GM12878 (cell line): ENCODE measurements around the gene MAP3K4. TPM values are rescaled to one million over a fixed set of nuclear protein-coding genes. Genes with fewer than 3 reads are reported as not detected.

Experiments used
- ATAC-seq: fragments of 200-7000 bp; cut with Tn5 transposase; 3 replicates; pipeline ENCODE4 v1.9.1; 2020; ENCODE audit warnings: mild to moderate bottlenecking, moderate library complexity
- BruUV-seq: library from RNA; stranded (reverse); fragments of 400-500 nt; replicated peaks from 2 replicates; lab custom pipeline; 2021; lab: Mats Ljungman, UMichigan
- CTCF ChIA-PET: fragments of 300-600 bp; sonication (Branson Sonifier 250); formaldehyde crosslinking; extraction: SDS; loops from one replicate; lab custom pipeline; 2021; ENCODE audit warnings: inconsistent platforms; lab: Yijun Ruan, JAX
- POLR2A ChIA-PET: fragments of 350-600 bp; formaldehyde crosslinking; extraction: SDS; loops from one replicate; lab custom pipeline; 2021; ENCODE audit warnings: inconsistent platforms; lab: Charles Lee
- RAD21 ChIA-PET: fragments of 300-600 bp; sonication (Branson Sonifier 250); formaldehyde crosslinking; loops from one replicate; lab custom pipeline; 2023; ENCODE audit warnings: antibody characterized with exemption; ENCODE audit not compliant: unreplicated experiment; lab: Charles Lee
- SMC1A ChIA-PET: fragments of 300-600 bp; sonication (Branson Sonifier 250); formaldehyde crosslinking; loops from one replicate; lab custom pipeline; 2023; ENCODE audit not compliant: unreplicated experiment, uncharacterized antibody; lab: Charles Lee
- DNase-seq: peaks from one replicate; pipeline ENCODE4 v3.0.0-alpha.2; 2011; ENCODE audit warnings: low read depth, low spot score
- FAIRE-seq: peaks from 3 replicates; lab custom pipeline; 2011; peaks lifted over from hg19 to GRCh38; lab: Jason Lieb, UNC
- H2AFZ ChIP-seq: 2 replicates; pipeline ENCODE4 v1.6.0; 2011; ENCODE audit warnings: low read depth, low read length, control low read depth; ENCODE audit not compliant: control insufficient read depth
- H3K27ac ChIP-seq: 2 replicates; pipeline ENCODE4 v1.5.1; 2011; ENCODE audit warnings: control low read depth; ENCODE audit not compliant: control insufficient read depth, insufficient read depth
- H3K27me3 ChIP-seq, 2 experiments: replicated peaks in 1 of 2; 2 replicates each; pipeline versions ENCODE4 v1.6.0 to v1.6.1; 2011; ENCODE audit warnings: low read length in 1 of 2; ENCODE audit not compliant: control insufficient read depth in 2 of 2, insufficient read depth in 2 of 2
- H3K36me3 ChIP-seq, 2 experiments: 2 replicates each; pipeline ENCODE4 v1.5.1; 2011; ENCODE audit warnings: low read length in 1 of 2; ENCODE audit not compliant: control insufficient read depth in 2 of 2, insufficient read depth in 2 of 2
- H3K4me1 ChIP-seq: 2 replicates; pipeline ENCODE4 v1.6.1; 2011; ENCODE audit warnings: mild to moderate bottlenecking, low read length, moderate library complexity, mixed read lengths; ENCODE audit not compliant: control insufficient read depth, insufficient read depth
- H3K4me2 ChIP-seq: 2 replicates; pipeline ENCODE4 v1.6.0; 2011; ENCODE audit warnings: control low read depth; ENCODE audit not compliant: control insufficient read depth, insufficient read depth
- H3K4me3 ChIP-seq: fragments of 200-600 bp; sonication (generic); 2 replicates; pipeline ENCODE4 v1.5.1; 2016
- H3K79me2 ChIP-seq: 2 replicates; pipeline ENCODE4 v1.6.0; 2011; ENCODE audit warnings: low read length; ENCODE audit not compliant: control insufficient read depth, insufficient read depth
- H3K9ac ChIP-seq: 2 replicates; pipeline ENCODE4 v1.8.0; 2011; ENCODE audit warnings: low read length, control low read depth, mixed read lengths; ENCODE audit not compliant: control insufficient read depth, insufficient read depth
- H3K9me3 ChIP-seq: replicated peaks from 3 replicates; pipeline ENCODE4 v1.5.1; 2011; ENCODE audit warnings: mild to moderate bottlenecking, low read length; ENCODE audit not compliant: control insufficient read depth, insufficient read depth
- H4K20me1 ChIP-seq: 2 replicates; pipeline ENCODE4 v1.6.0; 2011; ENCODE audit not compliant: control insufficient read depth, insufficient read depth
- EZH2 ChIP-seq: IDR thresholded peaks from 2 replicates; pipeline ENCODE4 v1.6.1; 2012; ENCODE audit warnings: low read depth, mild to moderate bottlenecking, control low read depth, inconsistent platforms, low read length, borderline replicate concordance; ENCODE audit not compliant: control insufficient read depth
- STAT1 ChIP-seq: fragments of 450-650 bp; conservative IDR thresholded peaks from 2 replicates; pipeline ENCODE4 v1.6.1; 2014; ENCODE audit warnings: antibody characterized with exemption, mild to moderate bottlenecking
- ZNF207 ChIP-seq: fragments of 450-650 bp; IDR thresholded peaks from 2 replicates; pipeline ENCODE4 v1.6.1; 2014; ENCODE audit warnings: antibody characterized with exemption, mild to moderate bottlenecking, borderline replicate concordance
- WGBS: methylation state at CpG from one replicate; pipeline ENCODE4 v1.1.6; 2016; ENCODE audit warnings: low lambda C conversion rate; ENCODE audit not compliant: insufficient replicate concordance, insufficient coverage; ENCODE audit errors: missing lambda C conversion rate; 5-methylcytosine and 5-hydroxymethylcytosine counted together
- in situ Hi-C: fragments of 300-500 bp; cut with MboI; formaldehyde crosslinking; loops from 9 replicates; pipeline ENCODE4 v1.14.3; 2018; ENCODE audit warnings: mixed read lengths
- intact Hi-C: fragments of 100-400 bp; cut with micrococcal nuclease; formaldehyde crosslinking; loops from one replicate; pipeline ENCODE4 v1.14.2; 2022; ENCODE audit not compliant: unreplicated experiment
- polyA plus RNA-seq, 11 experiments: library from polyadenylated mRNA; depleted of rRNA in 4 of 11; unstranded in 6 of 11; stranded (reverse) in 5 of 11; fragments of >200 nt; fragmentation: Nextera tagmentation in 4 of 11; fragmentation: Illumina TruSeq in 1 of 11; extraction: Ambion mirVana in 4 of 11; extraction: Trizol in 1 of 11; gene quantifications; 1 replicate in 1 of 11; 2 replicates in 10 of 11; pipeline versions ENCODE4 v1.2.1 to v1.2.3, GENCODE V29; 2011 to 2016; ENCODE audit warnings: inconsistent platforms in 2 of 11, missing spikeins in 2 of 11, low read depth in 1 of 11
- total RNA-seq, 4 experiments: library from RNA; depleted of rRNA in 3 of 4; stranded (reverse); fragments of >200 nt in 3 of 4; fragmentation: Illumina TruSeq in 1 of 4; extraction: Trizol in 1 of 4; gene quantifications; 2 replicates each; pipeline versions ENCODE4 v1.2.1 to v1.2.3, GENCODE V29; 2013 to 2021

Gene MAP3K4
- total and polyA plus RNA-seq, 10 of the 15 experiments (the other 5 are each of a cell fraction or from before 2014, with no cell fraction given): 14.0 to 44.5 (median 23.1) TPM

GRCh38 chr6:161044335-161044734 lies 52.8 kb downstream of the MAP3K4 start:
- H3K27ac ChIP-seq: no peak overlapping the region
- no peak overlapping the region for H3K9ac ChIP-seq
- ChIA-PET CTCF (interaction anchor here (0.7 to 1.7 kb wide), 3 partner anchors 15 to 53 kb away, joined by 3 to 4 read pairs (median 3); partner anchors contain the start of gene MAP3K4), SMC1A (interaction anchor here (1.6 kb wide), 1 partner anchor 15 kb away, joined by 5 read pairs; no protein-coding TSS in a partner anchor), POLR2A (no interaction called here), RAD21 (no interaction called here)
- ATAC-seq (no peak), DNase-seq (no peak), FAIRE-seq (no peak)
- no peak for TF ChIP-seq STAT1
- H3K4me1 ChIP-seq: no peaks in the 10 kb centered on the region
- H3K4me3 ChIP-seq: no peak overlapping the region
- peaks cover 1% of the 10 kb centered on the region; the same call in 2 of the 3 replicates for H3K9me3 ChIP-seq
- H3K79me2 ChIP-seq: peaks cover 2% of the 10 kb centered on the region; the same call in 1 of the 2 replicates
- BruUV-seq: no TSS peak
- 95% methylated on average over 2 of the region's 2 CpGs for WGBS
- intact Hi-C loops: no loop called here
- in situ Hi-C loops: no loop called here
- no peaks in the 10 kb centered on the region for H4K20me1 ChIP-seq
- H2AFZ ChIP-seq: no peak overlapping the region
- H3K36me3 ChIP-seq: peaks cover 5 to 6% of the 10 kb centered on the region in 2 experiments; a peak in 3 of 4 replicates
- H3K4me2 ChIP-seq: no peak overlapping the region
- H3K27me3 ChIP-seq: no peaks in the 10 kb centered on the region

- Histone ChIP-seq H4K20me1 (no peaks in the 10 kb centered on the region), H3K79me2 (no peaks in the 10 kb centered on the region), H3K4me2 (no peak overlapping the region), H3K4me1 (no peaks in the 10 kb centered on the region), H3K27me3 (no peaks in the 10 kb centered on the region), H3K27ac (no peak overlapping the region), H3K4me3 (no peak overlapping the region), H3K9ac (no peak overlapping the region), H3K36me3 (peaks cover 2 to 5% of the 10 kb centered on the region in 2 experiments; a peak in 2 of 4 replicates), H3K9me3 (peaks cover 1% of the 10 kb centered on the region; the same call in 2 of the 3 replicates), H2AFZ (no peak overlapping the region)
- ChIA-PET CTCF (interaction anchor here (1.1 kb wide), 1 partner anchor 20 kb away, joined by 3 read pairs; no protein-coding TSS in a partner anchor), POLR2A (no interaction called here), RAD21 (no interaction called here), SMC1A (interaction anchor here (0.9 to 2.8 kb wide), 5 partner anchors 9 to 119 kb away, joined by 3 to 8 read pairs (median 6); no protein-coding TSS in a partner anchor)
- in situ Hi-C loops (no loop called here), intact Hi-C loops (no loop called here)
- FAIRE-seq (no peak), ATAC-seq (no peak), DNase-seq (no peak)
- WGBS: 85% methylated on average over 7 of the region's 7 CpGs
- BruUV-seq: no TSS peak
- TF ChIP-seq EZH2: no peak
- no peak for TF ChIP-seq ZNF207
Observed at GRCh38 chr6:161048641-161049040, 57.1 kb downstream of the MAP3K4 start.
